Sigmoid colon (tissue), 4 donors: ENCODE results near the gene MSH5.

Experiments used
- POLR2AphosphoS5 ChIP-seq, 4 donors: sonication (generic); formaldehyde crosslinking; IDR thresholded peaks; one replicate each; pipeline ENCODE4 v1.6.1; 2017; ENCODE audit warnings: antibody characterized with exemption in 4 of 4
- TF ChIP-seq, protein P1 (sequence below), 4 experiments: fragments of 450-650 bp in 3 of 4; fragments of 200-600 bp in 1 of 4; IDR thresholded peaks; one replicate each; pipeline ENCODE4 v1.5.1; 2016 to 2019; ENCODE audit warnings: antibody characterized with exemption in 4 of 4, mild to moderate bottlenecking in 3 of 4, moderate library complexity in 2 of 4

DNA sequence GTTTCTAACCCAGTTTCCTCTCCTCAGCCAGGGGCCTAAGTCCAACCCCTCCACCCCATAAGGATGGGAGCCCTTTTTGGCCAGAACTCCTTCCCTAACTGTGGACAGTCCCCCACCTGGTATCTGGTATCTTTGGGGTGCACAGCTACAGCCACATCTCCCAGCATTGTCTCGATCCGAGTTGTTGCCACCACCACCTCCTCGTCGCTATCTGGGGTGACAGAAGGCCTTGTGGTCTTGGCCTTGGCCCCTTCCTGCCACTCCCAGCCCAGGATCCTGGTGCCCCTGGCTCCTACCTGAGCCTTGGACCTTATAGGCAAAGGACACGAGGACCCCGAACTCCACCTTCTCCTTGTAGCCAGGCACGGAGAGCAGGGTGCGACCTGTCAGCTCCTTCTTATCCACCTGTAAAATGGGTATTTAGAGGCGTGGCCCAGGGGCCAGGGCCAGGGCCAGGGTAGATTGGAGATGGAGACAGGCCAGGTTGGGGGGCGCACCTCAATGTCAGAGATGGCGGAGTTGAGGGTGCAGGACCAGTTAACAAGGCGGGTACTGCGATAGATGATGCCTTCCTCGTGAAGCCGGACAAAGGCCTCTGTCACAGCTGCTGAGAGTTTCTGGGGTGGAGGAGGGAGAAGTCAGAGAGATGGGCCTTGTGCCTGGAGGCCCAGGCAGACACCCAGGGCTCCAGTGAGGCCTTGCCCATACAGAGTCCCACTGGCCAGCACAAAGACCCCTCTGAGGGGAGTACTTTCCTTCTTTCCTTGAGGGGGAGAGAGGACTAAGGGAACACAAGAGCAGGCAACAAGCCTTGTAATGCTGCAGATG lies 44.5 kb downstream of the MSH5 start:
- TF ChIP-seq, protein P1, sequence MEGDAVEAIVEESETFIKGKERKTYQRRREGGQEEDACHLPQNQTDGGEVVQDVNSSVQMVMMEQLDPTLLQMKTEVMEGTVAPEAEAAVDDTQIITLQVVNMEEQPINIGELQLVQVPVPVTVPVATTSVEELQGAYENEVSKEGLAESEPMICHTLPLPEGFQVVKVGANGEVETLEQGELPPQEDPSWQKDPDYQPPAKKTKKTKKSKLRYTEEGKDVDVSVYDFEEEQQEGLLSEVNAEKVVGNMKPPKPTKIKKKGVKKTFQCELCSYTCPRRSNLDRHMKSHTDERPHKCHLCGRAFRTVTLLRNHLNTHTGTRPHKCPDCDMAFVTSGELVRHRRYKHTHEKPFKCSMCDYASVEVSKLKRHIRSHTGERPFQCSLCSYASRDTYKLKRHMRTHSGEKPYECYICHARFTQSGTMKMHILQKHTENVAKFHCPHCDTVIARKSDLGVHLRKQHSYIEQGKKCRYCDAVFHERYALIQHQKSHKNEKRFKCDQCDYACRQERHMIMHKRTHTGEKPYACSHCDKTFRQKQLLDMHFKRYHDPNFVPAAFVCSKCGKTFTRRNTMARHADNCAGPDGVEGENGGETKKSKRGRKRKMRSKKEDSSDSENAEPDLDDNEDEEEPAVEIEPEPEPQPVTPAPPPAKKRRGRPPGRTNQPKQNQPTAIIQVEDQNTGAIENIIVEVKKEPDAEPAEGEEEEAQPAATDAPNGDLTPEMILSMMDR (IDR thresholded peaks at IDR 0.05): no peak
- TF ChIP-seq POLR2AphosphoS5 (IDR thresholded peaks at IDR 0.05): no peak
